ENCODE data around the gene OVOL2. TPM values are rescaled to one million over a fixed set of nuclear protein-coding genes. Genes with fewer than 3 reads are reported as not detected.
A peak's percentile ranks its signal among the peaks of the same experiment; 100 is the strongest.

The OVOL2 gene
- total RNA-seq, 1 experiment from 2014 or later, result 0.91 TPM

GRCh38 chr20:18057994-18058349 is 256 bp upstream of the OVOL2 start:
- DNase-seq (ENCODE audit: low read depth), result no peak

- DNase-seq (ENCODE audit: low read depth), result peak; percentile 22
Observed at GRCh38 chr20:18056174-18057100, 1.3 kb downstream of the OVOL2 start.

GRCh38 chr20:18055261-18055660 is 2.5 kb downstream of the OVOL2 start:
- DNase-seq (ENCODE audit: low read depth), result no peak

- DNase-seq (ENCODE audit: low read depth), result no peak
Observed at GRCh38 chr20:18052856-18053255, 4.9 kb downstream of the OVOL2 start.

- no peak for DNase-seq (ENCODE audit: low read depth)
Observed at GRCh38 chr20:18050628-18051027, 7.1 kb downstream of the OVOL2 start.

GRCh38 chr20:18048176-18048575 is 9.5 kb downstream of the OVOL2 start:
- no peak for DNase-seq (ENCODE audit: low read depth)

GRCh38 chr20:18046535-18046934 is 11.2 kb downstream of the OVOL2 start:
- DNase-seq (ENCODE audit: low read depth), result no peak

- DNase-seq (ENCODE audit: low read depth), result no peak
Observed at GRCh38 chr20:18042229-18042628, 15.5 kb downstream of the OVOL2 start.

- no peak for DNase-seq (ENCODE audit: low read depth)
Observed at GRCh38 chr20:18041462-18041861, 16.3 kb downstream of the OVOL2 start.

- DNase-seq (ENCODE audit: low read depth), result no peak
Observed at GRCh38 chr20:18039063-18039462, 18.7 kb downstream of the OVOL2 start.

GRCh38 chr20:18034039-18034438 is 23.7 kb downstream of the OVOL2 start:
- no peak for DNase-seq (ENCODE audit: low read depth)

- DNase-seq (ENCODE audit: low read depth), result no peak
Observed at GRCh38 chr20:18032977-18033892, 24.5 kb downstream of the OVOL2 start.

- no peak for DNase-seq (ENCODE audit: low read depth)
Observed at GRCh38 chr20:18031888-18032509, 25.7 kb downstream of the OVOL2 start.

GRCh38 chr20:18031050-18031449 is 26.7 kb downstream of the OVOL2 start:
- no peak for DNase-seq (ENCODE audit: low read depth)

GRCh38 chr20:18030020-18030419 is 27.7 kb downstream of the OVOL2 start:
- DNase-seq (ENCODE audit: low read depth), result no peak

GRCh38 chr20:18027011-18027410 is 30.7 kb downstream of the OVOL2 start:
- DNase-seq (ENCODE audit: low read depth), result peak; percentile 22

GRCh38 chr20:18024606-18025127 is 33.0 kb downstream of the OVOL2 start:
- no peak for DNase-seq (ENCODE audit: low read depth)

- DNase-seq (ENCODE audit: low read depth), result no peak
Observed at GRCh38 chr20:18020931-18021330, 36.8 kb downstream of the OVOL2 start.

GRCh38 chr20:18019068-18019467 is 38.6 kb downstream of the OVOL2 start:
- DNase-seq (ENCODE audit: low read depth), result peak; percentile 17

GRCh38 chr20:18018100-18018499 is 39.6 kb downstream of the OVOL2 start:
- no peak for DNase-seq (ENCODE audit: low read depth)

- no peak for DNase-seq (ENCODE audit: low read depth)
Observed at GRCh38 chr20:18016772-18017171, 40.9 kb downstream of the OVOL2 start.

- DNase-seq (ENCODE audit: low read depth), result no peak
Observed at GRCh38 chr20:18014411-18014810, 43.3 kb downstream of the OVOL2 start.
